T1000 (cell line): ENCODE data around the gene LRRC2.
"Not testable (repeated sequence)": the region's sequence is repeated elsewhere in the genome, so short reads cannot be mapped to it uniquely, and the experiment has no call there.

ENCODE experiments used
- DNase-seq: peaks from one replicate; lab custom pipeline; 2025; ENCODE audit warnings: mixed read lengths; lab: John Stamatoyannopoulos, UW

Gene LRRC2

DNA sequence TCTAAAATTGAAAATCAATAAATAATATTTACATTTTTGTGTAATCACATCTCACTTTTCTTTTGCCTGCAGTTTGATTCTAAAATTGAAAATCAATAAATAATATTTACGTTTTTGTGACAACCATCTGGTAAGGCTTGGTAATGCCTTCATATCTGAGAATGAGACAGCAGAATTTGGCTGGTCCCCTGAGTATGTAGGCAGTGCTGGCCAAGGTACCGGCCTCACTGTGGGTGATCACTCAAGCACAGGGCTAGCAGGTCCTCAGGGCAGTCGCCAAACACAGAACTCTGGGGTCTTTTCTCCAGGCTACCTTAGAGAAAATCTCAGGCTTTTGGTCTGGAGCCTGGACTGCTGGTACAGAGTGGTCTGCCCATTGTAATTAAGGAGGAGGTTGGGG is 42.1 kb downstream of the LRRC2 start:
- no peak for DNase-seq

DNA sequence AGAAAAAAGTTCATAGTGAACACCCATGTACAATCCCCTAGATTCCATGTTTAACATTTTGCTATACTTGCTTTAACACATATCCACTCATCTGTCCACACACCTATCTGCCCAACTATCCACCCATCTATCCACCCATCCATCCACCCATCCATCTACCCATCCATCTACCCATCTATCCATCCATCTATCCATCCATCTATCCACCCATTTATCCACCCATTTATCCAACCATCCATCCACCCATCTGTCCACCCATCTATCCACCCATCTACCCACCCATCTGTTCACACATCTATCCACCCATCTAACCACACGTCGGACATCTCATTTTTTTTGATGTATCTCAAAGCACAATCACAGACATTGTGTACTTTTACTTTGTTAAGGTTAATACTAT is 42.5 kb downstream of the LRRC2 start:
- no peak for DNase-seq

DNA sequence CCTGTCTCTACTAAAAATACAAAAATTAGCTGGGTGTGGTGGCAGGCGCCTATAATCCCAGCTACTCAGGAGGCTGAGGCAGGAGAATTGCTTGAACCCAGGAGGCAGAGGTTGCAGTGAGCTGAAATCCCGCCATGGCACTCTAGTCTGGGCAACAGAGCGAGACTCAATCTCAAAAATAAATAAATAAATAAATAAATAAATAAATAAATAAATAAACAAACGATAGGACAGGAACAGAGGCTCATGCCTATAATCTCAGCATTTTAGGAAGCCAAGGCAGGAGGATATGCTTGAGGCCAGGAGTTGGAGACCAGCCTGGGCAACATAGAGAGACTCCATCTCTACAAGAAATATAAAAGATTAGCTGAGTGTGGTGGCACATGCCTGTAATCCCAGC is 43.9 kb downstream of the LRRC2 start:
- not testable (repeated sequence) for DNase-seq

DNA sequence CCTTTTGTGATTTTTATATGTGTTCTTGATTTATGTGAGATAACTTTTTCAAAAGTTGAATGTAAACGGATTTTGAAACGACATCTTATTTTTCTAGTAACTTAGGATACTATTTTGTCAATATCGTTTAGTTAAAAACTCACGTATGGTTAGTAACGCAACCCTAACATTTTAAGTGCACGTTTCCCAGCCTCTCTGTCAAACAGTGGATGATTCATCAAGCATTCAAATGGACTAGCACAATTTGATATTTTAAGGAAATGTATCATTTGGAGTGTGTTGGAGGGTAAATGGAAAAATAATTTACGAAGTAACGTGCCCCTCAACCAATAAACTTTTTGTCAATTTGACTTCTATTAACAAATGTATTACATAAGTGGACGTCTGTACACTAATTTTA is 45.0 kb downstream of the LRRC2 start:
- DNase-seq, result no peak

DNA sequence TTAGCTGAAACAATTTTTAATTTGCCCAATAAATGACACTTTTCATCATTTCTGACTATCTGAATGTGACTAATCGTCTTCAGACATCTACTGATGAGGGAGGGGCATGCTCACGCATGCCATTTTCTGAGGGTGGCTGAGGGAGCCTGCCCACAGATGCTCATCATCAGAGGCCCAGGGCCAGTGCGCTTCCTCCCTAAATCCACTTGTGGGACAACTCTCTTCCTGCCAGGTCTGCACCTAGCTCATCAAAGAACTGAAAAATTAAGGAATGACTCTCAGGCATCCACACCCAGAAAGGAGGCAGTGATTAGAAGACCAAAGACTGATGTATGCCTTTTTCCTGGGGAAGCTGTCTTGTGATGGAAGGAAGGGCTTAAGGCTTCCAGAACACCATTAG is 45.6 kb downstream of the LRRC2 start:
- no peak for DNase-seq

DNA sequence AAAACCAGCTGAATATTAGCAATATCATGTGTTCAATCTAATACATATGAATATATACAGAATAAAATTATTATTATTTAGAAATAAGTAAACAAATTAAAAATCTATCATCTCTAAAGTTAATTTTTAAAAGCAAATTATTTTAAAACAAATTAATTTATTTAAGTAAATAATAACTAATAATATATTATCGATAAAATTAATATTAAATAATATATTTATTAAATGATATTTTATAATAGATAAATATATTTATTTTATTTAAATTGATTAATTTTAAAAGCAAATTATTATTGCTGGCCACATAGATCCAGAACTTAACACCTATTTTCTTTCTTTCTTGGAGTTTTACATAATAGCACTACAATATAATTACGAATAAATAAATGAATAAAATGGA is 46.1 kb downstream of the LRRC2 start:
- DNase-seq, result no peak

DNA sequence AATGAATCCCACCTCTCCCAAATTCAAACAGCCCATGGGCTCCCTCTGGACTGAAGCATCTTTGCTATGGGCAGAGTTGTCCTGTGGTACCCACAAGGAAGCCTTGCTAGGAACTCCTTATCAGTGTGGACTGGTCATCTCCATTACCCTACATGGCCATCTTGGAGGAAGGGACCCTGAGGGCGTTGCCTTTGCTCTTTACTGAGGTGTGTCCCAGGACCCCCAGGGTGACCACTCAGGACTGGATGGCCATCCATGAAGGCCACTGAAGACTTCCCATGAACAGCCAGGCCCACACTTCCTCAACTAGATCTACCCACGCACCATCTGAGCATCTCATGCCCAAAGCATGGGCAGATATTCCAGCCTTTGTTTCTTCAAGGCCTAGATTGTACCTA is 48.3 kb downstream of the LRRC2 start:
- no peak for DNase-seq

DNA sequence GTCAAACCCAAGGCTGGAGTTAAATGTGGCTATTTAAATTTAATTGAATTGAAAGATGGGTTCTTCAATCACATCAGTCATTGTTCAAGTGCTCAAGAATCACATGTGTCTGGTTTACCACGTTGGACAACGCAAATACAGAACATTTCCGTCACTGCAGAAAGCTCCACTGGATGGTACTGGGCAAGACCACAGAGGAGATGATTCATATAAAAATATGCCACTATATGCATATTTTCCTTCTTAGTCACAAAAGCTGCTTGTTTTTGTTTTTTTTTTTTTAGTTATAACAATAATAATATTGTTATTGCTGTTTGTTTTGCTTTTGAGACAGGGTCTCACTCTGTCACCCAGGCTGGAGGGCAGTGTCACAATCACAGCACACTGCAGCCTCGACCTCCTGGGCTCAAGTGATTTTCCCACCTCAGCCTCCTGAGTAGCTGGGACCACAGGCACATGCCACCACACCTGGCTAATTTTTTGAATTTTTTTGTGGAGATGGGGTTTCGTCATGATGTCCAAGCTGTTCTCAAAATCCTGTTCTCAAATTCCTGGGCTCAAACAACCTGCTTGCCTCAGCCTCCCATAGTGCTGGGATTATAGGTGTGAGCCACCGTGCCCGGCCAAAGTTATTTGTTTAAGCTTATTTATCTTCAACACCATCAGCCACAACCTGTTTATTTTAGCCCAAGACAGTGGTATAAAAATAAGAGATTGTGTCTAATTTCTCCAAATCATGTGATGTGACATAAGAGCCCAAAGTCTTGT is 48.9 kb downstream of the LRRC2 start:
- DNase-seq, result peak; percentile 32

DNA sequence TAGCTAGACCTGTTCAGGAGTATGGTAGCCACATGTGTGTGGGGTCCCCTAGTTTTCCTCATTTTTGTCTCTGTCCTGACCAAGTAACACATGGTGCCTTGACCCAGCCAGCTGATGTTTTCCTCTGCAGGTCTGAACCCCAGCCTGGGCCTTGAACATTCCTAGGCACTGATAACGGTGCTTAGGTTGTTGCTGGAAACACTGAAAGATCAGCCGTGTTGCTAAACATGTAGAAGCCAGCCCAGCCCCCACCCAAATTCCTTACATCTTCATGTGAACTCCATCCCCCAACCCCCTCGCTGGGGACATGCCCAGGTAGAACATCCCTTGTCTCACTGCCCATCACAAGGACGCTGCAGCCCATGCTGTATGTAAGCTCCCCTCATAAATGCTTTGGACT is 49.6 kb downstream of the LRRC2 start:
- no peak for DNase-seq

DNA sequence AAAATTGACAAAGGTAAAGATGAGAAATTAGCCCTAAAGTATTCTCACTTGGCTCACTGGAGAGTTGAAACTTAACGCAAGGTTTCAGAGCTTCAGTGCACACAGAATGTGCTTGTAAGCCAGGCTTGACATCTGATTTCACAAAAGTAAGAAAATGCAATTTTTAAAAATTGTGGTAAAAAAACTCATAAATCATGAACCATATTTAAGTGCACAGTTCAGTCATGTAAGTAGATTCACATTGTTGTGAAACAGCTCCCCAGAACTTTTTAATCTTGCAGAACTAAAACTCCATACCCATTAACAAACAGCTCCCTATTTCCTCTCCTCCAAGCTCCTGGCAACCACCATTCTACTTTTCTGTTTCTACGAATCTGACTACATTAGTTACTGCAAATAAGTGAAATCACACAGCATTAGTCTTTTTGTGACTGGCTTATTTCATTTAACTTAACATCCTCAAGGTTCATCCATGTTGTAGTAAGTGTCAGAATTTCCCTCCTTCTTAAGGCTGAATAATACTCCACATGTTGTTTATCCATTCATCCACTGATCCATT is 53.8 kb downstream of the LRRC2 start:
- DNase-seq, result no peak

DNA sequence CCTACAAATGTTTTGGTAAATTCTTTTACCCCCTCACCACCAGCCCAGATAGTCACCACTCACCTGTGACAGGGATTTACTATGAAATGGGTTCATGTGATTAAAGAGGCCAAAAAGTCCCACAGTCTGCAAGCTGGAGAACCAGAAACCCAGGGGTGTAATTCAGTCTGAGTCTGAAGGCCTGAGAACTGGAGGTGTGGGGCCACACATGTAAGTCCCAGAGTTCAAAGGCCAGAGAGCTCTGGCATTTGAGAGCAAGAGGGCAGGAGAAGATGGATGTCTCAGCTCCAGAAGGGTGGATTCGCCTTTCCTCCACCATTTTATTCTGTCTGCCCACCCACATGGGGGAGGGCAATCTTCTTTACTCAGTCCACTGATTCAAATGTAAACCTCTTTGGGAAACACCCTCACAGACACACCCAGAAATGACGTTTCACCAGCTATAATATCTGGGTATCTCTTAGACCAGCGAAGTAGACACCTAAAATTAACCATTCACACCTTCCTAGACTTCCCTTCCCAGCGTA is 56.4 kb downstream of the LRRC2 start:
- DNase-seq, result no peak

DNA sequence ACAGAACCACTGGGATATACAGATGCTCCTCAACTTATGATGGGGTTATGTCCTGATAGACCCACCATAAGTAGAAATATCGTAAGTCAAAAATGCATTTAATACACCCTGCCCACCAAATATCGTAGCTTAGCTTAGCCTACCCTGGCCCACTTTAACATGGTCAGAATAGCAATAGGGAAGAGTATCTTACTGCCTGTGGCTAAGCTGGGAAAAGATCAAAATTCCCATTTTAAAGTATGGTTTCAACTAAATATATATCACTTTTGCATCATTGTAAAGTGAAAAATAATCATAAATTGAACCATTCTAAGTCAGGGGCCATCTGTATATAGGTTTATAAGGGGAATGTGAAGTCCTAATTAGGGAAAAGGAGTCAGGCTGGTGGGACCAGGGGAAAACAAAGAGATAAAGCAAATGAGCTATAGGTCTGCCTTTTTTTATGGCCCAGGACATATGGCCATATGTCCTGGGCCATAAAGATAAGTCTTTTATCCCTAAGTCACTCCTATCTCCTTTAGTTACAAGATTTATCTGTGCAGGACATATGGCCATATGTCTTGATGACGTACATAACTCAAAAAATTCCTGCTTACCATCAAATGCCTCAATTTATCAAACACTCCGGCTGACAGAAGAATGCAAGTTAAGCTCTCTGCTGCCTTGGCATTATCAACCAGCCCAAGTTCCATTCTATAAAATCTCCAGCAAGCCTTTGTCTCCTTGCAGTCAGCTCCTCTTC is 57.1 kb downstream of the LRRC2 start:
- DNase-seq, result no peak

DNA sequence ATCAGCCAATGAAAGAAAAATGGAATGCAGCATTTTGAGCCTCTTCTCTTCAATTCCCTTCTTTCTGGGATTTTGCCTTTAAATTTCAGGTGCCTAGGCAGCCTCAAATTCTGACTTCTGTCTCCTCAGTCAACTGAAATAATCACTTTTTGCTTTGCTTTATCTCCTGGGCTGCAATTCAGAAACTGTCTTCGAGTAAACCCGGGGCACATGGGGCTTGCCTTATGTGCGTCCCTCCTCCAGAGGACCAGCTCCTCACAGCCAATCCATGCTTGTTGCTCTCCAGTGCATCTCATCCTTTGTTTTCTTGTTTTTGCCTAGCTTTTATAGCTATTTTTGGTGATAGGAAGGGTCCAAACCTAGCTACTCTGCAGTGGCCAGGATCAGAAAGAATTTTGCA is 59.6 kb downstream of the LRRC2 start:
- DNase-seq, result no peak

DNA sequence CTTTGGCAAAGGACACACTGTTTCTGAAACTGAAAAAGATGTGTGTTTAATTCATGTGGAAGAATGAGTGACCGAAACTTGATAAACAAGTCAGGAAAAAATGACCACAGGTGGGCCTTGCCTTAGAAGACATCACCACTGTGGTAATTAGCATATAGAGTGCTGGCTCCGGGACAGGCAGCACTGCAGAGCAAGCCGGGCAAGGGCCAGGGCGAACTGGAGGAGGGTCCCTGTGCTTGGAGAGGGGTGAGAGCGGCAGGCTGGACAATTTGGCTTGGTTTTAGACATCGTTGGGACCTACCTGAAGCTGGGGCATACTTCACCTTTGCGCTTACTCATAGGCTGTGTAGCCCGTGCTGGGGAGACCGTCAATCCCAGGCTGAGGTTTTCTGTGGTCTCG is 60.1 kb downstream of the LRRC2 start:
- no peak for DNase-seq

DNA sequence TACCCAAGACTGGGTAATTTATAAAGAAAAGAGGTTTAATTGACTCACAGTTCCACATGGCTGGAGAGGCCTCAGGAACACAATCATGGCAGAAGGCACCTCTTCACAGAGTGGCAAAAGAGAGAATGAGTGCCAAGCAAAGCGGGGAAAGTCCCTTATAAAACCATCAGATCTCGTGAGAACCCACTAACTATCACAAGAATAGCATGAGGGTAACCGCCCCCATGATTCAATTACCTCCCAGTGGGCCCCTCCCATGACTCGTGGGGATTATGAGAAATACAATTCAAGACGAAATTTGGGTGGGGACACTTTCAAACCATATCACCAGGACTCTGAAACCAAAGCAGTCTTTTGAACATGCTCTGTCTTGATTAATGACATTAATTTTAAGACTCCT is 61.3 kb downstream of the LRRC2 start:
- DNase-seq, result no peak

DNA sequence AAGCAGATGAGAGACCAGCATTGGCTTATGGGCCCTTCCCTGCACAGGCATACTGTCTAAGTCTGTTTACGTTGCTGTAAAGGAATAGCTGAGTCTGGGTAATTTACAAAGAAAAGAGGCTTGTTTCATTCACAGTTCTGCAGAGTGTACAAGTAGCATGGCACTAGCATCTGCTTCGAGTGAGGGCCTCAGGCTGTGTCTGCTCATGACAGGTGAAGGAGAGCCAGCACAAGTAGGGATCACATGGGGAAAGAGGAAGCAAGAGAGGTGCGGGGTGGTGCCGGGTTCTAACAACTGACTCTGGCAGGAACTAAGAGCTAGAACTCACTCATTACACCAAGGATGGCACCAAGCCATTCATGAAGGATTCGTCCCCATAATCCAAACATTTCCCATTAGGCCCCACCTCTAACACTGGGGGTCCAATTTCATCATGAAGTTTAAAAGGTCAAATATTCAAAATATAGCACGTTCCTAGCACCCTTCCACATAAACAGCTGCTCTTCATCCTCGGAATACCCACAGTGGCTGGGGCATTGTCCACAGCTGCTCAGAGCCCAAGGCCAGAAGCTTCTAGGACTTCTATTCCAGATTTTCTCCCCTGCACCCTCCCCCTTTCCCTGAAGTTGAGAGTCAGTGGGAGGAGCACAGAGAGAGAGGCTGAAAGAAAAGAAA is 62.8 kb downstream of the LRRC2 start:
- DNase-seq, result no peak

DNA sequence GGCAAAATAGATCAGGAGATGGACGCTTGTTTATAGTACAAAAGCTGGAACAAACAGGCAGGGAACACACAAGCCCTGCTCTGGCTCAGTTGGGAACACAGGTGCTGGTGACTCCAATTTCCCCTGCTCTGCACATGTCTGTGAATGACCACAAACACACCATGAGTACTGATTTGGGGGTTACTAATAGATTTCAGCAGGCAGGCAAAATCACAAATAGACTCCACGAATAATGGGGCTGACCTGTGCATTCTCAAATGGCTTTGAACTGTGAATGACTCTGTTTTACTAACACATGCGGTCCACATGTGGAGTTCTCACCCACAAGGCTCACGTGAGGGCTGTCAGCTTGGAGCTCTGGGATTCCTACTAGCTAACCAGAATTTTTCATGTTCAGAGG is 64.4 kb downstream of the LRRC2 start:
- DNase-seq, result no peak

DNA sequence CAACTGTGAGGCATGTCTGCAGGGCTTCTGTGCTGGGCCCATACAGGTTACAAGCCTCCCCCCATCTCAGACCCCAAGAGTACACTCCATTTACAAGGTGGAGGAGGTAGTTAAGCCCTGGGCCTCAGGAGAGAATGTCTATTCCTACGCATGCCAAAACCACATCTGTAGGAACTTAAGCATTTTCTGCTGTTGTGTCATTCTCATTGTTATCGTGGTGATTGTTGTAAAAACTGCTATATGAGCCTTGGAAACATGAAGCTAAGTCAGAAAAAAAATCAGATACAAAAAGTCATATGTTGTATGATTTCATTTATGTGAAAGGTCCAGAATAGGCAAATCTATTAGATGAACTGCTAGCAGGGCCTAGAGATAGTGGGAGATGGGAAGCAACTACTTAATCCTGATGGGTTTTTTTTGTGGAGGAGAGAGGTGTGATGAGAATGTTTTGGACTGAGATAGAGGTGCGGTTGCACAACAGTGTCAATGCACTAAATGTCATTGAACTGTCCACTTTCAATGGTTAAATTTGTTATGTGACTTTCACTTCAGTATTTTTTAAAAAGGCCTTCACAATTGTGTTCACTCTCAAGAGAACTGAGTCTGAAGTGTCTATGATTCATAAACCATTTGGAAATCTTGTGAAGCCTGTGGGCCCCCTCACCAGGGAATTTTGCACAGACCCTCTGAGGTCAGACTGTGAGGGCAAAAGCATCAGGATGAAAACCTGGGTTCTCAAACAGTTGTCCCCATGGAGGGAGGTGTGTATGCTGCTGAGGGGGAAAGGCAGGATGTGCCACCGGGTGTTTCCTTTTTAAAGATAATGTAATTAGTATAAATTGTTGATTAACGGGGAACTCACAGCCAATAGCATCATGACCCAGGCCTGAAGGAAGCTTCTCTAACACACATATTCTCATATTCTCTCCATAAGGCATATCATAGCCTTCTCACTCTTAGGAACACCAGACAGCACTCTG is 65.2 kb downstream of the LRRC2 start:
- DNase-seq, result no peak

DNA sequence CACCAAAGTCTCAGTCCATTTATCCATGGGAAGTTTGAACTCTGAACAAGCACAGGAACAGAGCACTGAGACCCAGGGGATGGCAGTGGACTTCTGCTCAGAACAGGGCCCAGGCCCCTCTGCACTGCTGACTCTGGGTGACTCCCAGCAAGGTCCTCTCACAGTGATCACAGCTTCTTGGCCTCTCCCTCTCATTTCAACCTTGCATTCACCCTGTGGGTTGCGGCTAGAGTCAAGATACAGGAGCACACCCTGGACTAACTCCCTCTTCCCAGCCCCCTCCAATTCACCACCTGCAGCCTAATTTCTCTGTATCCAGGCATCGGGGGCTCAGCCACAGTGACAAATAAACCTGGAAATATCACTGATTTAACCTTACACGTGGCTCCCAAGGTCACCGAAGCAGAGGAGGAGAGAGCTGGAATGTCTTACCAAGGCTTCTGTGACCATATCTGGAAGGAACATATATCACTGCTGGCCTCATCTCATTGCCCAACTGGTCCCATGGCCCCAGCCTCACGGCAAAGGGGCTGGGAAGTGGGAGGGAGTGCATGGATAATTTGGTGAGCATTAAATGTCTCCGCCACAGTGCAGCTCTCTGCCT is 67.1 kb downstream of the LRRC2 start:
- DNase-seq, result no peak

DNA sequence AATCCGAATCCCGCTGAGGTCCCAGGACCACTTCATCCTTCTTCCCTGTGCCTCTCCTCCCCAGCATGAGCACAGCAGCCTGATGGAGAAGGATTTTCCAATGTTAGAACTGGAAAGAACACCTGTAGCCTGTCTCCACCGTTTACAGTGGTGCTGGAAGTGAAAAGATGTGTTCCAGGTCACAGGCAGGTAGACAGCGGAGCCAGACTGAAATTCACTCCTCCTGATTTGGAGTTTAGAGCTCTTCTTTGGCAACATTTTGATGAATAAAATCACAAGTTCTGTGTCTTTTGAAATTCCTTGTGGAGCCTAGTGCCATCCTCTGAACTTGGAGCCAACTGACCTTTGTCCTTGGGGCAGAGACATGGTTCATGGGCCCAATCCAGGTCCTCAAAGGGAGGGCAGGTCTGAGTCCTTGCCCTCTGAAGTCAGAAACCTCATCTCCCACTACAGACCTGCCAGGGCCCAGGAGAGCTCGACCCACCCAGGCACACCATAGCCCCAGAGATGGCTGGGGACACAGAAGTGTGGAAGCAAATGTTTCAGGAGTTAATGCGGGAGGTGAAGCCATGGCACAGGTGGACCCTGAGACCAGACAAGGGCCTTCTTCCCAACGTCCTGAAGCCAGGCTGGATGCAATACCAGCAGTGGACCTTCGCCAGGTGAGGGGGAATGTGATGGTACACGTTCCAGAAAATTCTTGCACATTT is 68.4 kb downstream of the LRRC2 start, which contains the start of gene RTP3:
Gene RTP3 (plus strand): TSS at position 421 of the 710 bp plus-strand sequence. CDS start 87 bp downstream, at position 508.
- DNase-seq, result no peak
